ENCODE results near the gene REM1.
"Not testable (repeated sequence)": the region's sequence is repeated elsewhere in the genome, so short reads cannot be mapped to it uniquely, and the experiment has no call there.

DNA sequence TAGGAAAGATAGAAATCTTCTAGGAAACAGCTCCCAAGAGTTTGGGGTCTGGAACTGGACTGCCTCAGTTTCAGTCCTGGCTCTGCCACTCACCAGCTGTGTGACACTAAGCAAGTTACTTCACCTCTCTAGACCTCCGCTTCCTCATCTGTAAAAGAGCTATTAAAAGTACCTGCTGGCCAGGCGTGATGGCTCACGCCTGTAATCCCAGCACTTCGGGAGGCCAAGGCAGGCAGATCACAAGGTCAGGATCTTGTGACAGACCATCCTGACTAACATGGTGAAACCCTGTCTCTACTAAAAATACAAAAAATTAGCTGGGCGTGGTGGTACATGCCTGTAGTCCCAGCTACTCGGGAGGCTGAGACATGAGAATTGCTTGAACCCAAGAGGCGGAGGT, 46.2 kb downstream of the REM1 start:
- TF ChIP-seq EP300, POLR2A (IDR thresholded peaks at IDR 0.05): not testable (repeated sequence)
- TF ChIP-seq, protein P1, sequence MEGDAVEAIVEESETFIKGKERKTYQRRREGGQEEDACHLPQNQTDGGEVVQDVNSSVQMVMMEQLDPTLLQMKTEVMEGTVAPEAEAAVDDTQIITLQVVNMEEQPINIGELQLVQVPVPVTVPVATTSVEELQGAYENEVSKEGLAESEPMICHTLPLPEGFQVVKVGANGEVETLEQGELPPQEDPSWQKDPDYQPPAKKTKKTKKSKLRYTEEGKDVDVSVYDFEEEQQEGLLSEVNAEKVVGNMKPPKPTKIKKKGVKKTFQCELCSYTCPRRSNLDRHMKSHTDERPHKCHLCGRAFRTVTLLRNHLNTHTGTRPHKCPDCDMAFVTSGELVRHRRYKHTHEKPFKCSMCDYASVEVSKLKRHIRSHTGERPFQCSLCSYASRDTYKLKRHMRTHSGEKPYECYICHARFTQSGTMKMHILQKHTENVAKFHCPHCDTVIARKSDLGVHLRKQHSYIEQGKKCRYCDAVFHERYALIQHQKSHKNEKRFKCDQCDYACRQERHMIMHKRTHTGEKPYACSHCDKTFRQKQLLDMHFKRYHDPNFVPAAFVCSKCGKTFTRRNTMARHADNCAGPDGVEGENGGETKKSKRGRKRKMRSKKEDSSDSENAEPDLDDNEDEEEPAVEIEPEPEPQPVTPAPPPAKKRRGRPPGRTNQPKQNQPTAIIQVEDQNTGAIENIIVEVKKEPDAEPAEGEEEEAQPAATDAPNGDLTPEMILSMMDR (IDR thresholded peaks at IDR 0.05): not testable (repeated sequence)
